Fibroblast of the aortic adventitia (primary cell): ENCODE results near the gene GATAD2A. TPM values are rescaled to one million over a fixed set of nuclear protein-coding genes. Genes with fewer than 3 reads are reported as not detected.
A peak's percentile ranks its signal among the peaks of the same experiment; 100 is the strongest.

Experiments
- DNase-seq: peaks from one replicate; pipeline ENCODE4 v3.0.0-alpha.2; 2010; ENCODE audit warnings: low read depth
- H3K4me3 ChIP-seq: 2 replicates; pipeline ENCODE4 v1.5.1; 2011; ENCODE audit warnings: low read depth, mild to moderate bottlenecking, control low read depth, low read length, moderate library complexity
- total RNA-seq: library from RNA; depleted of rRNA; stranded (reverse); fragments of >200 nt; gene quantifications from 2 replicates; pipeline ENCODE4 v1.2.3, GENCODE V29; 2012; ENCODE audit warnings: low replicate concordance
- TF ChIP-seq, protein P1 (sequence below): IDR thresholded peaks from 2 replicates; pipeline ENCODE4 v1.5.1; 2011; ENCODE audit warnings: mild to moderate bottlenecking, low read length, control low read depth, inconsistent platforms; ENCODE audit not compliant: insufficient read depth

GATAD2A gene
- total RNA-seq, 1 donor: 46.4 TPM

- TF ChIP-seq, protein P1, sequence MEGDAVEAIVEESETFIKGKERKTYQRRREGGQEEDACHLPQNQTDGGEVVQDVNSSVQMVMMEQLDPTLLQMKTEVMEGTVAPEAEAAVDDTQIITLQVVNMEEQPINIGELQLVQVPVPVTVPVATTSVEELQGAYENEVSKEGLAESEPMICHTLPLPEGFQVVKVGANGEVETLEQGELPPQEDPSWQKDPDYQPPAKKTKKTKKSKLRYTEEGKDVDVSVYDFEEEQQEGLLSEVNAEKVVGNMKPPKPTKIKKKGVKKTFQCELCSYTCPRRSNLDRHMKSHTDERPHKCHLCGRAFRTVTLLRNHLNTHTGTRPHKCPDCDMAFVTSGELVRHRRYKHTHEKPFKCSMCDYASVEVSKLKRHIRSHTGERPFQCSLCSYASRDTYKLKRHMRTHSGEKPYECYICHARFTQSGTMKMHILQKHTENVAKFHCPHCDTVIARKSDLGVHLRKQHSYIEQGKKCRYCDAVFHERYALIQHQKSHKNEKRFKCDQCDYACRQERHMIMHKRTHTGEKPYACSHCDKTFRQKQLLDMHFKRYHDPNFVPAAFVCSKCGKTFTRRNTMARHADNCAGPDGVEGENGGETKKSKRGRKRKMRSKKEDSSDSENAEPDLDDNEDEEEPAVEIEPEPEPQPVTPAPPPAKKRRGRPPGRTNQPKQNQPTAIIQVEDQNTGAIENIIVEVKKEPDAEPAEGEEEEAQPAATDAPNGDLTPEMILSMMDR: no peak
- DNase-seq: peak; percentile 55
- H3K4me3 ChIP-seq: no peak overlapping the region
Observed at GRCh38 chr19:19550485-19550929, 145.0 kb downstream of the GATAD2A start.

DNA sequence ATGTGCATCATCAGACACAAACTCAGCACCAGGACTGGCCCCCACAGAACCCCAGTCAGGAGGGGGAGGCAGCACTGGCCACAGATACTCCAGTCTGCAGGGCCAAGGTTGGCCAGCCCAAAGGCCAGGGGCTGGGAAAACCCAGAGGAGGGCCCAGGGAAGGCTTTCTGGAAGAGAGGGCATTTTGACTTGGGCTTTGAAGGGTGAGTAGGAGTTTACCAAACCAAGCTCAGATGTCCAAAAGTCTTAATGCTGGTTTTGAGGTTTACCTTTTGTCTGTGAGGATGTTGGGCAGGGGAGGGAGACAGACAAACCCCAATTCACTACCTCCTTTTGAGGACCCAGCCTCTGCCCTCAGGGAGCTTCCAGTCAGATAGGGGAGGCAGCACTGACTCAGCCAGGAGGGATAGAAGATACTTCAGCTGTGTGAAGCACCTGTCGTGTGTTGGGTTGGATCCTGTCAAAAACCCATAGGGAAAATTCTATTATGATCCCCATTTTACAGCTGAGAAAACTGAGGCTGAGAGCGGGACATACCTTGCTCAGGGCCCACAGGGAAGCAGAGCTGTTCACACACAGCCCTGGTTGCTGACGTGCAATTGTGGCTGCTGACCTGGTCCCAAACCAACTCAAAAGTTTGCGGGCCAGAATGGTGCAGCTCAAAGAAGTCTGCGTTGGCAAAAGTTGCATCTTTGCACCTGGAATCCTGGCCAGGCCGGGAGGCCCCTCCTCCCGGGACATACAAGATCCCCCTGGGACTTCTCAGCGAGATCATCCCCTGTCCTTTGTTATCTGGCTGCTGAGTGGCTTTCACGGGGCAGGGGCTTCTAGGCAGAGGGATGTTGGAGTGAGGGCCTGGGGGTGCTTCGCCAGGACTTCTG is 145.7 kb downstream of the GATAD2A start:
- TF ChIP-seq, protein P1: no peak
- no peak overlapping the region for H3K4me3 ChIP-seq
- no peak for DNase-seq

- TF ChIP-seq, protein P1: no peak
- DNase-seq: no peak
- H3K4me3 ChIP-seq: no peak overlapping the region
Observed at GRCh38 chr19:19551853-19552192, 146.3 kb downstream of the GATAD2A start.

- TF ChIP-seq, protein P1: peak; percentile 81
- no peak for DNase-seq
Observed at GRCh38 chr19:19552798-19553197, 147.3 kb downstream of the GATAD2A start.

GRCh38 chr19:19553670-19554069 is 148.2 kb downstream of the GATAD2A start:
- H3K4me3 ChIP-seq: no peak overlapping the region
- TF ChIP-seq, protein P1: no peak
- no peak for DNase-seq

More at GRCh38 chr19:19552798-19553197, 147.3 kb downstream of the GATAD2A start:
- H3K4me3 ChIP-seq: no peak overlapping the region

DNA sequence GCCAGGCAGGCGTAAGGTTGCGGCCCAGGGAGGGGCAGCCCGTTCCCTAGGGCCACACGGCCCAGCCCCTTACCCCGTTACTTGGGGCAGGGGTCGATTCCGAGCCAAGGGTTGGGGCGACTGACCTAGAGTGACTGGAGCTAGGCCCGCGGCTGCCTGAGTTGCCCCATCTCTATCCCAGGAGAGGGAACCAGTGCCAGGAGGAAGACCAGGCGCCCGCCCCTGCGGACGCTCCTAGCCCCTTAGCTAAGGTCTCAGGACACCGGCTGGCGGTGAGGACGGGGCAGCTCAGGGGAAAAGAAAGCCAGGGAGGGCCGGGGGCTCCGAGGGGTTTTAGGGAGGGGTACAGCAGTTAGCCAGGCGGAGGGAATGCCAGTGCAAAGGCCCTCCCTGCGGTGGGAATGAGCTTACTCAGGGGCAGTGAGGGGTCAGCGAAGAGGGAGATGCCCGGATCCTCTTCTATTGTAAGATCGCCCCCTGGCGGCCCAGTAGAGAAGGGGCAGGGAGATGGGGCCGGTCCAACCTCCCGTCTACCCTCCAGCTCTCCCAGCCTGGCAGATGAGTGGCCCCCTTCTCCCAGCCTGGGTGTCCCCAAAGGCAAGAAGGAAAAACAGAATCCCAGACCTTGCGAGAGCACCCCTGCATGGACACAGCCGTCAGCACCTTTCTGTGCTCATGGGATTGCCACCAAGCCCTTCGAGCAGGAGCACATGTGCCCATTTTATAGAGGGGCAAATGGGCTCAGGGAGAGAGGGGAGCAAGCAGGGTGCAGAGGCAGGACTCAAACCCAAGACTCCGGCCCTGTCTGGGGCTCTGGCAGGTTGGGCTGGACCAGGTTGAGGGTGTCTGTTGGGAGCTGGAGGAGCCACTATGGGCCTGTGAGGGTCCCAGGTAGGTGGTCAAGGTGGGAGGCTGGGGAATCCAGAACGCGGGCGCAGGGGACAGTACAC is 148.9 kb downstream of the GATAD2A start:
- no peak overlapping the region for H3K4me3 ChIP-seq
- DNase-seq: peak; percentile 35
- TF ChIP-seq, protein P1: peak; percentile 77
